GM21528 (cell line): ENCODE data around the gene BUD23.
A peak's percentile ranks its signal among the peaks of the same experiment; 100 is the strongest.
"Not testable (repeated sequence)": the region's sequence is repeated elsewhere in the genome, so short reads cannot be mapped to it uniquely, and the experiment has no call there.

Experiments
- ATAC-seq: cut with Tn5 transposase; IDR thresholded peaks from one replicate; pipeline ENCODE4 v1.9.1; 2021; ENCODE audit warnings: mild to moderate bottlenecking, moderate library complexity; ENCODE audit not compliant: unreplicated experiment, low FRiP score

BUD23 gene

GRCh38 chr7:73668103-73668885 is 15.1 kb upstream of the BUD23 start:
- peak; percentile 8 for ATAC-seq

- ATAC-seq, result no peak
Measured at GRCh38 chr7:73668886-73669230, 14.5 kb upstream of the BUD23 start.

GRCh38 chr7:73669288-73669701 is 14.1 kb upstream of the BUD23 start:
- no peak for ATAC-seq

GRCh38 chr7:73669858-73670385 is 13.5 kb upstream of the BUD23 start:
- ATAC-seq, result no peak

- ATAC-seq, result no peak
Measured at GRCh38 chr7:73671322-73671661, 12.1 kb upstream of the BUD23 start.

- no peak for ATAC-seq
Measured at GRCh38 chr7:73671857-73672445, 11.4 kb upstream of the BUD23 start.

GRCh38 chr7:73674468-73675124 is 8.8 kb upstream of the BUD23 start:
- ATAC-seq, result no peak

GRCh38 chr7:73676062-73676461 is 7.3 kb upstream of the BUD23 start:
- not testable (repeated sequence) for ATAC-seq

GRCh38 chr7:73678862-73679261 is 4.5 kb upstream of the BUD23 start:
- ATAC-seq, result no peak

- ATAC-seq, result no peak
Measured at GRCh38 chr7:73679709-73680108, 3.7 kb upstream of the BUD23 start.

- no peak for ATAC-seq
Measured at GRCh38 chr7:73680501-73680900, 2.9 kb upstream of the BUD23 start.

GRCh38 chr7:73681031-73681430 is 2.4 kb upstream of the BUD23 start:
- ATAC-seq, result no peak

GRCh38 chr7:73682745-73683055 is 697 bp upstream of the BUD23 start:
- no peak for ATAC-seq

GRCh38 chr7:73683788-73684693 is 644 bp downstream of the BUD23 start:
- peak; percentile 15 for ATAC-seq

- no peak for ATAC-seq
Measured at GRCh38 chr7:73685311-73685710, 1.9 kb downstream of the BUD23 start.

GRCh38 chr7:73688288-73688687 is 4.9 kb downstream of the BUD23 start:
- no peak for ATAC-seq

GRCh38 chr7:73690646-73691045 is 7.2 kb downstream of the BUD23 start:
- ATAC-seq, result no peak

GRCh38 chr7:73696372-73696771 is 13.0 kb downstream of the BUD23 start:
- no peak for ATAC-seq

GRCh38 chr7:73698410-73698809 is 15.0 kb downstream of the BUD23 start:
- no peak for ATAC-seq

GRCh38 chr7:73699370-73700068 is 16.1 kb downstream of the BUD23 start:
- no peak for ATAC-seq
